HG02840 (cell line): ENCODE data around the gene OR10R2.
"Not testable (repeated sequence)": the region's sequence is repeated elsewhere in the genome, so short reads cannot be mapped to it uniquely, and the experiment has no call there.

Experiments
- ATAC-seq: cut with Tn5 transposase; IDR thresholded peaks from one replicate; pipeline ENCODE4 v1.9.1; 2021; ENCODE audit warnings: mild to moderate bottlenecking, moderate library complexity, moderate number of reproducible peaks; ENCODE audit not compliant: unreplicated experiment, low FRiP score

OR10R2 gene

GRCh38 chr1:158471920-158472319, at the start of gene OR10R2:
Gene OR10R2 (plus strand): TSS chr1:158472220. CDS start chr1:158472326, 106 bp downstream.
- no peak for ATAC-seq

DNA sequence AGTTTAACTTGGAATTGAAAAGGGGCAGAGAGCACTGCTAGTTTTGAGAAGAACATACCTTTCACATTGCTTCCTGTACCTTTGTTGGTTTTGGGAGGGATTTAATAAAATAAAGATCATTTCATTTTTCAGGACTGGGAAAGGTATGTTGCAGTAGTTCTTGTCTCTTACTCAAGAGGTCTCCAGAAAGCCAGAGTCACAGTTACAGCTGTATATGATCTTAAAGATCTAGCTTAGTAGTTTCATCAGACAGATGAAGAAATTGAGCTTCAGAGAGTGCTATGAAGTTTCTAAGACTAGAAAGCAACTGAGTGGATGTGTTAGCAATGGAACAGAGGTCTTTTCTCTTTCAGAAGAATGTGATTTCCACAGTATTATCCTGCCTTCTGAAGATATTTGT, 47.0 kb upstream of the OR10R2 start:
- no peak for ATAC-seq

DNA sequence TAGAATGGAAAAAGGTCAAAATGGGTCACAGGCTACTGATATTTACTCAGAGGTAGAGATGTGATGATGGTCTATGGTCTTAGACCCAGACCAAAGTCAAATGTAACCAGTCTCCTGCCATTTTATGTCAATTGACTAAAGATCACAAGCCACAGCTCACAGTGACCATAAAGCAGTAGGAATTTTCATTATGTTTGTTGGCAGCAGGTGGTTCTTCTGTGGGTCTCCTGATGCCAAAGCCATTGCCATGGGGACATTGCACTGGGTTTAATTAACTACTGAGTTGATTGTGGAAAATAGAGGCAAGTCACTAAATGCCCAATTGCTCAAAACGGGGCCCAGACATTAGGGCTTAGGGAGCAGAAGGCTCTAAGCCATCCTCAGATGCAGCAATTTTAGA, 45.9 kb upstream of the OR10R2 start, which contains the start of gene OR10K2:
Gene OR10K2, minus strand, starts transcription at position 101 of the 400 bp plus-strand sequence. CDS start 5,371 bp downstream, outside the sequence.
- ATAC-seq, result no peak

DNA sequence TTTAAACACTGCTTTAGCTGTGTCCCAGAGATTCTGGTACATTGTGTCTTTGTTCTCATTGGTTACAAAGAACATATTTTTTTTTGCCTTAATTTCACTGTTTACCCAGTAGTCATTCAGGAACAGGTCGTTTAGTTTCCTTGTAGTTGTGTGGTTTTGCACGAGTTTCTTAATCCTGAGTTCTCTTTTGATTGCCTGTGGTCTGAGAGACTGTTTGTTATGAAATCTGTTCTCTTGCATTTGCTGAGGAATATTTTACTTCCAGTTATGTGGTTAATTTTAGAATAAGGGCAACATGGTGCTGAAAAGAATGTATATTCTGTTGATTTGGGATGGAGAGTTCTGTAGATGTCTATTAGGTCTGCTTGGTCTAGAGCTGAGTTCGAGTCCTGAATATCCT, 41.9 kb upstream of the OR10R2 start:
- not testable (repeated sequence) for ATAC-seq

GRCh38 chr1:158434741-158435140, 37.3 kb upstream of the OR10R2 start:
- no peak for ATAC-seq

GRCh38 chr1:158445376-158445775, 26.6 kb upstream of the OR10R2 start:
- no peak for ATAC-seq

DNA sequence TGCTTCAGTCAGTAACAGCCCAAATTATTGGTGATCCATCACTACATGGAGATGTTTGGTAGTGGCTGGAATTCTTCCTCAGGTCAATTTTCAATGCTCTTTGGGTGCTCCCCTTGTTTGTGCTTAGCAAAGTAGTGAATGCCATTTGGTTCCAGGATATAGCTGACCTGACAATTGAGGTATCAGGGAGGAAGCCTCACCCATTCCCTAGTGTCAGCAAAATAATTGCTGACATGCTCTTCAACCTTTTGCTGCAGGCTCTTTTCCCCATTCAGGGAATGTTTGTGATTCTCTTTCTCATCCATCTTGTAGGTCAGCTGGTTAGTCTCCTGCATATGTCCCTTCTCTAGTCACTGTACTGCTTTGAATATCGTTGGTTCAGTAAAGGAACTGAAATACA, 17.5 kb upstream of the OR10R2 start:
- ATAC-seq, result no peak

- ATAC-seq, result no peak
These were observed 14.8 kb upstream of the OR10R2 start for GRCh38 chr1:158457246-158457645.

- ATAC-seq, result no peak
These were observed 13.8 kb upstream of the OR10R2 start for GRCh38 chr1:158458263-158458662.

- no peak for ATAC-seq
These were observed 10.5 kb upstream of the OR10R2 start, which contains the start of gene OR10K1 for GRCh38 chr1:158461534-158461933. Gene OR10K1 (plus strand): TSS chr1:158461834. CDS start chr1:158465562, 3,728 bp downstream.

DNA sequence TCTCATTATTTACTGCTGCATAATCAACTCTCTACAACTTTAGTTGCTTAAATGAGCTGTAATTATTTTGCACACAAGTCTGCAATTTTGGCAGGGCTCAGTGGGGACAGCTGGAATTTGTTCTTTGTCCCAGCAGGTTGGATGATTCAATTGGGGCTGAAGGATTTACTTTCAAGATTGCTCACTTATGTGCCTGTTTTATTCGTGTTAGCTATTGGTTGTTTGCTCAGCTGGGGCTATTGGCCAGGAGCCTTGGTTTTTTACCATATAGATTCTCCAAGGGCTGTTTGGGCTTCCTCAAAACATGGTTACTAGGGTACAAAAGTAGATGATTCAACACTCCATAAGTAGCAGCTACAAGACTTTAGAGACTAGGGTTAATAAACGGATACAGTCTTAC, 13.4 kb downstream of the OR10R2 start:
- no peak for ATAC-seq

GRCh38 chr1:158491316-158491715, 19.3 kb downstream of the OR10R2 start:
- ATAC-seq, result no peak

DNA sequence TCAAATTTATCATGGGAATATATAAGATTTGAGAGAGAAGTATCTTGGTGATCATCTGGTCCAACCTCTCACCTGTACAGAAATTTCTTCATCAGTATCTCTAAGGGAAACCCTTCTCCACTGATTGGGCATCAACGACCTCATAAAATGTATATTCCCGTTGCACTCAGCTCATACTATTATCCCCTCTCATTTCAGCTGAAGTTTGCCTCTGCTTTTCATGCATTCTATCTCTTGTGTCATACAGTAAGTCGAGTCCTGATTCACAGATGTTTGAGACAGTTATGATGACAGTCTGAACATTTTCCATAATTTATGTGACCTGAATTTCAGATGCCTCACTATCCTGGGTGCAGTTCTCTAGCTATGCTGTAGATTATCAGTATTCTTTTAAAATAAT, 21.0 kb downstream of the OR10R2 start:
- ATAC-seq, result no peak

DNA sequence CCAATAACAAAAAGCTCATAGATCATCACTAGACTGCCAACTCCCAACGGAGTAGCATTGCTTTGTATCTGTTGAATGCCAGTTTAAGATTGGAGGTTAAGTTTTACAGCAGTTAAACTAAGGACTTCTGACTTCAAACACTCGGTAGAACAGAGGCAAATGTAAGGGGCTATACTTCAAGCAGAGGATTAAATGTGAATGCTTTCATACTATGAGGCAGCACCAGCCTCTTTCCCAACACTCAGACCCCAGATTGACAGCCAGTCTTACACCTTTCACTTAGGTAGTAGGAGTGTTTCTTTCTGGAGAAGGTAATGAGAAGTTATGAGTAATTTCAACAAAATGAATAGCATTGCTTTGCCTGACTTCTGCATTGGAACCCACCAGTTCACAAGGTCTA, 22.8 kb downstream of the OR10R2 start:
- ATAC-seq, result no peak

- ATAC-seq, result no peak
These were observed 24.4 kb downstream of the OR10R2 start for GRCh38 chr1:158496374-158496773.

DNA sequence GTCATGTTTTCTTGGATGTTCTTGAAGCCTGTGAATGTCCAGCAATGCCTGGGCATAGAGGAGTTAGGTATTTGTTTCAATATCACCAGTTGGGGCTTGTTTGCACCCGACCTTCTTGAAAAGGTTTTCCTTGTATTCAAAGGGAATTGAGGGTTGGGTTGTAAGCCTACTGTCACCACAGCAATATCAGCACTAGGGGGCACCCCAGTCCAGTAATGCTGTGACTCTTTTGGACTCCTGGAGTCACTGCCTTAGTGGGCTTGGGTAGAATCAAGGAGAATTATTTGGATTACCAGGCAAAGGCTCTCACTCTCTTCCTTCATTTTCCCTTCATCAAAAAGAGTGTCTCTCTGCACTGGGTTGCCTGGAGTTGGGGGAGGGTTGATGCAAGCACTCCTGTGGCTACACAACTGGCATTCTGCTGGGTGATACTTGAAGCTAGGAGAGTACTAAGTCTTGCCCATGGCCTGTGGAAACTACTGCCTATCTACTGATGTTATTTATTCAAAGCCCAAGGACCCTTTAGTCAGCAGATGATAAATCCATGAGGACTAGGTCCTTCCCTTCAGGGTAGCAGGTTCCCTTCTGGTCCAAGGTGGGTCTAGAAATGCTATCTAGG, 34.5 kb downstream of the OR10R2 start:
- ATAC-seq, result no peak

DNA sequence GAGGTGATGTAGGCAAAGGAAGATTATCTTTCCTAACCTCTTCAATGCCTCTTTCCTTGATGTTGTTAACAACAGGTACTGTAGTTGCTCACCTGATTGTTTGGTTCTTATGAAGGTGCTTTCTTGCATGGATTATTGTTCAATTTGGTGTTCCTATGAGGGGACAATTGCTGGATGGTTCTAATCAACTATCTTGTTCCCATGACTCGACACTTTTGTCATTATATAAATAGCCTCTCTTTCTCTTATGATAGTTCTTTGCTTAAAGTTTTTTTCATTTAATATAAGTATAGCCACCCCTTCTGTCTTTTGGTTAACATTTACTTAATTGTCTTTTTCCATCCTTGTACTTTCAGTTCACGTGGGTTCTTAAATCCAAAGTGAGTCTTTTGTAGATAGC, 35.5 kb downstream of the OR10R2 start:
- ATAC-seq, result no peak

DNA sequence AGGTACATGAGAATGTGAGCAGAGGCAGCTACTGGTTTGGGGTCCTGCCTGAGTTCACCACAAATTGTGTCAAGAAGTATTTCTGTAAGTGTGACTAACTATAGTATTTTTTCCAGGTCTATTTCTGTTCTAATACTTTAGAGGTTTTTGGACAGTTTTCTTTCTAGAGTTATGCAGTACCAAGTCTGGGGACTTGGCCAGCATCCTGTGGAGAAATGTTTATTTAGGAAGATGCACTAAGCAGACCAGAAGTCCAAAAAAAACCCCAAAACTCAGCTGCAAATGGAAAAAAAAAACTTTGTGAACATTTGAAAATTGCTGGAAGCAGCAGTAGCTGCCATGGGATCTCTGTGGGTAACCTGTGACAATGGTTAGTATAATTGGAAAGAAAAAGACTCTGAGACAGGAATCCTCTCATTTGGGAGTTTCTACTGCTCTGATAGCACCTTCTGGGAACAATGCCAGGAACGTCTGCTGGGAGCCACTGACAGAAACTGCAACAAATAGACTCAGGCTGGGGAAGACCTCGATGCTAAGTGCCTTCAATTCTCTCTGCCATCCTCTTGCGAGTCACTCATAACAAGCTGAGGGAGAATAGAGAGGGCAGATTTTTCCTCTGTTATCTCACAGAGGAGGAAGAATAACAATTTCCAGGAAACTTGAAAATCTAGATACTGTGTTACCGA, 37.6 kb downstream of the OR10R2 start:
- no peak for ATAC-seq

DNA sequence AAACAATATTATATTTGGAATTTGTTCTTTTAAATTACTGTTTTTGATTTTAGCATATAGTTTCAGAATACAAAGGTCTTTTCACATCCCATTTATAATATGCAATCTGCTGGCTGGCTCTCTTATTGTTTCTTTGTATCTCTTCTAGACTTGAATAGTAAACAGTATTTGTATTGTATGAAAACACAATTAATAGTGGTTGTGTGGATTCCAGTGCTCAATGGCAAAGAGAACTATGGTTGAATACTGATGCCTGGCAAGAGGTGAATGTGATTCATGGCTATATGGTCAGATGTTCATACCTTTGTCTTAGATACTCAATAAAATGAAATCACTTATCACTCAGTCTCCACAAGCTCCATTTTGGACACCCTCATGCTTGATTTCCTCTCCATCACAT, 44.9 kb downstream of the OR10R2 start:
- ATAC-seq, result no peak

DNA sequence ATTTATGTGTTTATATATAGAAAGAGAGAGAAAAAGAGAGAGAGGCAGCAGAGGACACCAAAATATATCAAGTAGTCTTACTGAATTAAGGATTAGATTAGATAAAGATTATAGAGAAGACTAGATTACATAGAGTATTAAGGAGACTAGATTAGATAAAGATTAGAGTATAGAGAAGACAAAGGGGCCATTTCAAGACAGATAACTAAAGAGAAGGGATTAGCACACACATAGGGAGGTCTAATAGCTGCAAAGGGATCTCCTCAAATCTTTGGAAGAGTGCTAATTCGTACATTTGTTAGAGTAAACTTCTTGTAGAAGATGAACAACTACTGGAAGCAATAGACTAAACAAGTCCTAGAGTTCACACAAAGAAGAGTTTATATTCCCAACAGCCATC, 48.0 kb downstream of the OR10R2 start:
- ATAC-seq, result no peak

DNA sequence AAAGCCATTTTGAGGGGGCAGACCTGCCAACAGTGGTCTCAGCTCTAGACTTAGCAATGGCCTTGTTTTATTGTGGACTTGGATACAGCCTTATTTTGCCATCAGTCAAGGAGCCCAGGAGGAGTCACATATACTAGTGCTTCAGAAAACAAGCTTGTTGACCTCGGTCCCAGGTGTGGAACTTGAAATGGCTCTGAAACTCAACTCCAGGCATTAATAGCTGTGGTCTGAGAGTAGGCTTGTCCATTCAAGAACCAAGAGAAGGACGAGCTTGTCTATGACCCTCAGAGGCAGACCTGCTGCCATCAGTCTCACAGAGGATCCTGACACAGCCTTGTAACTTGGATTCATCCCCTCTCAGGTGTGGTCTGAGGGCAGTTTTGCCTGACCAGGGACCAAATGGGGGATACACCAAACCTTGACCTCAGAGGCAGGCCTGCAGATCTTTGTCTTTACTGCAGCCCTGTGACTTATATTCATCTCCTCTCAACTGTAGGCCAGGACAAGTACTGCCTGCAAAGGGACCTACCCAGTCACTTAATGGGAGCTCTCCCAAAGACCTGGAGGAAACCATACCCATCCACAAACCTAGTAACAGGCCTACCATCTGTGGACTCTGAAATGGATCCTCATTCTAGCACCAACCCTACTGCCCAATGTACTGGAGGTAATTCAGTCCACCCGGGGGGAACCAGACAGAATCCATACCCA, 49.1 kb downstream of the OR10R2 start:
- ATAC-seq, result no peak
